Natural killer cell (primary cell): ENCODE results near the gene TMEM245. TPM values are rescaled to one million over a fixed set of nuclear protein-coding genes. Genes with fewer than 3 reads are reported as not detected.

ENCODE experiments used
- ATAC-seq, 3 donors: fragments of 150-1000 bp in 2 of 3; fragments of 200-7000 bp in 1 of 3; cut with Tn5 transposase; 1 replicate in 1 of 3; 2 replicates in 2 of 3; pipeline ENCODE4 v1.10.0; 2021; ENCODE audit warnings: mild to moderate bottlenecking in 2 of 3, moderate library complexity in 2 of 3
- DNase-seq, 2 donors: peaks; one replicate each; pipeline versions ENCODE4 v3.0.0 to v3.0.0-alpha.2; 2013 to 2021; ENCODE audit warnings: mixed read lengths in 1 of 2
- H3K27ac ChIP-seq: one replicate; pipeline ENCODE4 v1.5.1; 2013; ENCODE audit warnings: mild to moderate bottlenecking, low read length
- H3K27me3 ChIP-seq: one replicate; pipeline ENCODE4 v1.6.1; 2013; ENCODE audit warnings: low read length; ENCODE audit not compliant: control insufficient read depth, insufficient read depth
- H3K36me3 ChIP-seq: one replicate; pipeline ENCODE4 v1.6.1; 2013; ENCODE audit warnings: low read length; ENCODE audit not compliant: control insufficient read depth, insufficient read depth
- H3K4me1 ChIP-seq: one replicate; pipeline ENCODE4 v1.6.1; 2013; ENCODE audit warnings: low read length; ENCODE audit not compliant: control insufficient read depth, insufficient read depth
- H3K4me3 ChIP-seq: one replicate; pipeline ENCODE4 v1.5.1; 2013; ENCODE audit warnings: low read length
- H3K9me3 ChIP-seq: one replicate; pipeline ENCODE4 v1.6.1; 2013; ENCODE audit warnings: low read length; ENCODE audit not compliant: control insufficient read depth, insufficient read depth
- H3K27ac Mint-ChIP-seq, 2 donors: one replicate each; pipeline ENCODE4 v1.8.0; 2022; ENCODE audit warnings: mild to moderate bottlenecking in 2 of 2, mixed read lengths in 2 of 2, moderate library complexity in 1 of 2
- H3K27me3 Mint-ChIP-seq, 2 donors: one replicate each; pipeline ENCODE4 v1.8.0; 2022; ENCODE audit warnings: low read depth in 2 of 2, mixed read lengths in 2 of 2
- H3K36me3 Mint-ChIP-seq: one replicate; pipeline ENCODE4 v1.8.0; 2022; ENCODE audit warnings: mixed read lengths
- H3K4me1 Mint-ChIP-seq, 2 donors: one replicate each; pipeline ENCODE4 v1.8.0; 2022; ENCODE audit warnings: mixed read lengths in 2 of 2
- H3K4me3 Mint-ChIP-seq: one replicate; pipeline ENCODE4 v1.8.0; 2022; ENCODE audit warnings: mild to moderate bottlenecking, moderate library complexity, mixed read lengths
- H3K9me3 Mint-ChIP-seq, 2 donors: one replicate each; pipeline ENCODE4 v1.8.0; 2022; ENCODE audit warnings: mixed read lengths in 2 of 2
- CTCF ChIP-seq: fragments of 200-600 bp; IDR thresholded peaks from one replicate; pipeline ENCODE4 v1.8.0; 2022; ENCODE audit warnings: antibody characterized with exemption
- WGBS: methylation state at CpG from one replicate; pipeline ENCODE4 v1.1.7; 2013; ENCODE audit warnings: missing lambda C conversion rate; ENCODE audit not compliant: insufficient coverage; 5-methylcytosine and 5-hydroxymethylcytosine counted together
- intact Hi-C: fragments of 100-400 bp; cut with micrococcal nuclease; formaldehyde crosslinking; loops from one replicate; pipeline ENCODE4 v1.14.2; 2022
- total RNA-seq, 4 donors: library from RNA; stranded (reverse); fragments of 120-200 nt in 1 of 4; gene quantifications; one replicate each; pipeline versions ENCODE4 v1.2.3 to v1.2.4, GENCODE V29; 2013 to 2022

TMEM245 gene
- total RNA-seq, 3 donors from 2014 or later (not counting 1 experiment from before 2014, with no cell fraction given), result 14.5 to 22.5 (median 21.8) TPM

- Mint-ChIP-seq H3K36me3 (peaks cover 12% of the 10 kb centered on the region), H3K27me3 (no peaks in the 10 kb centered on the region), H3K4me3 (no peak overlapping the region), H3K9me3 (no peaks in the 10 kb centered on the region), H3K27ac (no peak overlapping the region), H3K4me1 (no peaks in the 10 kb centered on the region)
- no peak for ATAC-seq
- H3K27ac ChIP-seq, result no peak overlapping the region
- H3K36me3 ChIP-seq, result peaks cover 42% of the 10 kb centered on the region
- H3K4me1 ChIP-seq, result no peaks in the 10 kb centered on the region
- intact Hi-C loops, result no loop called here
- no peaks in the 10 kb centered on the region for H3K9me3 ChIP-seq
- H3K4me3 ChIP-seq, result no peak overlapping the region
- WGBS, result 98% methylated on average over 4 of the region's 7 CpGs
- TF ChIP-seq CTCF, result no peak
- DNase-seq, result no peak
- H3K27me3 ChIP-seq, result no peaks in the 10 kb centered on the region
These were observed 45.4 kb downstream of the TMEM245 start for GRCh38 chr9:109074236-109074889.

DNA sequence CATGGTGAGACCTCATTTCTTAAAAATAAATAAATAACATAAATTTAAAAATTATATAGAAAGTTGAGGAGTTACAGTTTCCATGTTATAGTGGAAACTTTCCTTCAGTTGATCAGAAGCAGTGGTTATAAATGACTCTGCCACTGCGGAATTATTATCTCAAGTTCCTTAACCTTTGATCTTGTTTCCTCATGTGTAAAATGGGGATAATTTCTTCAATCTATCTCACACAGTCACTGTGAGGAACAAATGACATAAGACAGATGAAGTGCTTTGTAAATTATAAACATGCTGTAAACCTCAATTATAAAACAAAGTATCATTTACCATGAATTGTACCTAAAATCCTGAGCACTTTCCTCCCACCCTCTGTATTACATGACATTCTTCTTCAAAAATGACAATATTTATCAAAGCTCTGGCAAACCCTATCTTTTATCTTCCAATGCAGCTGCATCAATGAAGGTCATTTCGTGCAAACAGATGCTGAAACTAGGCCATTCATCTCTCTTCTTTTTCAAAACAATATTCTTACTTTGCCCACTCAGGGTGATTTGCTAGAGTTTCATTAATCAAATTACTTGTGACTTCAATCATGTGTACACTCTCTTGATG lies 46.8 kb downstream of the TMEM245 start:
- Mint-ChIP-seq H3K27ac (no peak overlapping the region), H3K36me3 (no peaks in the 10 kb centered on the region), H3K9me3 (no peaks in the 10 kb centered on the region), H3K4me3 (no peak overlapping the region), H3K4me1 (no peaks in the 10 kb centered on the region), H3K27me3 (no peaks in the 10 kb centered on the region)
- DNase-seq, result no peak
- no peak for ATAC-seq
- H3K4me1 ChIP-seq, result no peaks in the 10 kb centered on the region
- no peaks in the 10 kb centered on the region for H3K9me3 ChIP-seq
- no peak for TF ChIP-seq CTCF
- H3K36me3 ChIP-seq, result peaks cover 41% of the 10 kb centered on the region
- no peaks in the 10 kb centered on the region for H3K27me3 ChIP-seq
- H3K4me3 ChIP-seq, result no peak overlapping the region
- H3K27ac ChIP-seq, result no peak overlapping the region
- intact Hi-C loops, result no loop called here
- 93% methylated on average over 1 of the region's 2 CpGs for WGBS

DNA sequence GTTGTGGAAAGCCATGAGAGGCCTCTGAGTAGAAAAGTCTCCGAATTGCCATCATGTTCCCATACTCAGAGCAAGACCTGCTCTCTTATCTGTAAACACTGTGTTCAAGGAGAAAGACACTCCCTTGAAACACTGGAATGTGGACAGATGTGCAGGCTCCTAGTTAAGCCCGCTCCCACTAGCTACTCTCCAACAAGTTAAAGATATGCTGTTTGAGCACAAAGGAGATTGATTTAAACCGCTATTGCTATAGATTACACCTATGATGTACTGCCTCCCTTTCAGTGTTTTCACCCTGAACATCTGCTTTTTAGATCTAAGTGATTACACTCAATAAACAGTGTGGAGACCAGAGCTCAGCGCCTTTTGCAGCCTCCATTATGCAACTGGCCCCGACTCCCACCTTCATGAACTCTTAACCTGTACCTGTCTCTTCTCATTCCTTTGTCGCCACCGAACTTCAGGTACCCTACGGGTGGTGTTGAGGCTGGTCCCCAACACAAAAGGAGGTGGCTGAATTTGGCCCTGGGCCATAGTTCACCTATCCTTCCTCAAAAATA lies 47.5 kb downstream of the TMEM245 start:
- no peak overlapping the region for H3K27ac ChIP-seq
- Mint-ChIP-seq H3K36me3 (no peaks in the 10 kb centered on the region), H3K9me3 (no peaks in the 10 kb centered on the region), H3K4me3 (no peak overlapping the region), H3K27me3 (no peaks in the 10 kb centered on the region), H3K27ac (no peak overlapping the region), H3K4me1 (no peaks in the 10 kb centered on the region)
- no peaks in the 10 kb centered on the region for H3K27me3 ChIP-seq
- H3K36me3 ChIP-seq, result peaks cover 37% of the 10 kb centered on the region
- H3K4me3 ChIP-seq, result no peak overlapping the region
- H3K9me3 ChIP-seq, result no peaks in the 10 kb centered on the region
- no peaks in the 10 kb centered on the region for H3K4me1 ChIP-seq
- TF ChIP-seq CTCF, result no peak
- intact Hi-C loops, result no loop called here
- DNase-seq (no peak), ATAC-seq (no peak)
- WGBS, result over 99% methylated on average over 8 of the region's 8 CpGs
